HT1080 (cell line): ENCODE measurements around the gene ABCA9. TPM values are rescaled to one million over a fixed set of nuclear protein-coding genes. Genes with fewer than 3 reads are reported as not detected.

Source experiments
- small RNA-seq: library from RNA; depleted of rRNA; stranded (forward); fragments of <200 nt; gene quantifications from one replicate; pipeline ENCODE3, GENCODE V24; 2014
- total RNA-seq: library from RNA; depleted of rRNA; stranded (reverse); fragments of >200 nt; shearing (Covaris generic); gene quantifications from 2 replicates; pipeline ENCODE4 v1.2.3, GENCODE V29; 2014; rRNA removed

The ABCA9 gene
- total RNA-seq, 1 experiment from 2014 or later, result not detected

Small RNA genes lying within 50 kb of the gene (small RNA-seq; reads per million reads assigned to genes)
- not detected for gene MIR4524B

Other genes with a start within 250 kb of the ABCA9 start
- not detected in 2 replicates for gene ABCA8, start 105.5 kb downstream of the ABCA9 start, total RNA-seq
- gene ABCA6, start 81.0 kb upstream of the ABCA9 start, total RNA-seq, result not detected in 2 replicates
- gene ABCA10, start 167.9 kb upstream of the ABCA9 start, total RNA-seq, result 0.05 TPM in 1 of 2 replicates, not detected in the other